Brain pericyte (primary cell): ENCODE measurements around the gene ZNF775.
"Not testable (repeated sequence)": the region's sequence is repeated elsewhere in the genome, so short reads cannot be mapped to it uniquely, and the experiment has no call there.

Source experiments
- DNase-seq: peaks from one replicate; pipeline ENCODE4 v3.0.0-alpha.2; 2012; ENCODE audit warnings: low read depth, low spot score

ZNF775 gene

GRCh38 chr7:150382123-150382843 is 3.2 kb downstream of the ZNF775 start:
- DNase-seq = no peak

GRCh38 chr7:150382844-150383225 is 3.7 kb downstream of the ZNF775 start:
- no peak for DNase-seq

GRCh38 chr7:150383710-150384397 is 4.7 kb downstream of the ZNF775 start:
- DNase-seq = no peak

- no peak for DNase-seq
These were observed 5.5 kb downstream of the ZNF775 start for GRCh38 chr7:150384406-150385301.

GRCh38 chr7:150385302-150385723 is 6.2 kb downstream of the ZNF775 start:
- no peak for DNase-seq

GRCh38 chr7:150385884-150386283 is 6.8 kb downstream of the ZNF775 start:
- not testable (repeated sequence) for DNase-seq

GRCh38 chr7:150388306-150388705 is 9.2 kb downstream of the ZNF775 start:
- no peak for DNase-seq

GRCh38 chr7:150388709-150389531 is 9.8 kb downstream of the ZNF775 start:
- no peak for DNase-seq

- DNase-seq = no peak
These were observed 10.3 kb downstream of the ZNF775 start for GRCh38 chr7:150389532-150389816.

- no peak for DNase-seq
These were observed 11.1 kb downstream of the ZNF775 start for GRCh38 chr7:150390205-150390604.

GRCh38 chr7:150393325-150393724 is 14.2 kb downstream of the ZNF775 start:
- no peak for DNase-seq

- no peak for DNase-seq
These were observed 17.3 kb downstream of the ZNF775 start for GRCh38 chr7:150396426-150396825.

GRCh38 chr7:150396851-150397260 is 17.7 kb downstream of the ZNF775 start:
- DNase-seq = no peak

GRCh38 chr7:150397346-150398107 is 18.4 kb downstream of the ZNF775 start:
- no peak for DNase-seq

- DNase-seq = no peak
These were observed 19.2 kb downstream of the ZNF775 start for GRCh38 chr7:150398108-150398964.

- no peak for DNase-seq
These were observed 19.8 kb downstream of the ZNF775 start for GRCh38 chr7:150398965-150399320.

GRCh38 chr7:150399421-150400007 is 20.4 kb downstream of the ZNF775 start:
- no peak for DNase-seq

- DNase-seq = no peak
These were observed 21.1 kb downstream of the ZNF775 start for GRCh38 chr7:150400008-150400787.
